NCI-H2171 (cell line): ENCODE measurements around the gene INSYN2A.

Source experiments
- DNase-seq: peaks from one replicate; lab custom pipeline; 2025; lab: John Stamatoyannopoulos, UW

INSYN2A gene

DNA sequence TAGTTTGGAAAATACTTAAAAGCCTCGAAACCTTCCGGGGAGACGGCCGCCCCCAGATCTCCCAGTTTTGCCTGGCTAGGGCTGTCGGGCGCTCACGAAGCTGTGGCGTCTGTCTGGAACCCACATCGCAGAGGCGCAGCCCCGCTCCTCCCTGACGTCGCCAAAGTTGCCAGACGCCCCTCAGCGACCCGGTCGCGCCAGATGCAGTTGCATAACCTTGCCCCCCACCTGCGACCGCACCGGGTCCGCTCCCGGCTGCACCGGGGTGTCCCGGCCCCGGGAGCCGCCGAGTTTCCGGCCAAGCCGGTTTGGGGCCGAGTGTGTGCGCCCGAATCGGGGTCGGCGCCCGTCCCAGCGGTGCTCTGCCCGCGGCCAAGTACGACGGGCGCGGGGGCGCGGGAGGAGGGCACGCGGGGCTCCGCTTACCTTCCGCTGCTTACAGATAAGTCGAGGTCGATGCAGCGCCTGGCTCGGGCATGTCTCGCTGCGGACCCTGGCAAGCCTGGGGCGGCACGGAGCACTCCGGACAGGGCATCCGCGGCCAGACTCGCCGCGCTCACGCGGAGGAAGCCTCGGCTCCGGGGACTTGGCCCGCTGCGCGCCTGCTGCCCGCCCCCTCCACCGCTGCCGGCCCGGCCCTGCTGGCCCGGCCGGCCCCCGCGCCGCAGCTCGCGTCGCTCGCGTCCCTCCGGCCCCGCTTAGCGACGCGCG is 665 bp downstream of the INSYN2A start:
- peak; percentile 20 for DNase-seq

DNA sequence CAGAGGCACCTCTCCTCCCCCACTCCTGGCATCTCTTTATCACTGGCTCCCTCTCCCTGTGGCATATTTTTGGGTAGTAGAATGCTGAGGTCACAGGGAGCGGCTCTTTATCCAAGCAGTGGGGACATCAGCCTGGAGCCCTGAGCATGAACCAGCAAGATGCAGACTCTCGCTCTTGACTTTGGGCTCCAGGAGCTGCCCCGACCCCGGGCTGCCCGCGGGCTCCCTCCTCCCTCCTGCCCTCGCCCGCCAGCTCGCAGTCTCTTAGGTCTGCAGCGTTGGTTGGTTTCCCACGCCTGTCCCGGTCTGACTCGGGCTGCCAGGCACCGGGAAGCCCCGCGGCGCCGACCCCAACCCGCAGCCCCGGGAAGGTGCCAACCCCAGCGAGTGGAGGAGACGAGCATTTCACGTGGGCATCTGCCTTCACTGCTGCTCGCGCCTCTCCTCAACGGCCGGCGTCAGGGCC is 1.3 kb downstream of the INSYN2A start:
- no peak for DNase-seq

DNA sequence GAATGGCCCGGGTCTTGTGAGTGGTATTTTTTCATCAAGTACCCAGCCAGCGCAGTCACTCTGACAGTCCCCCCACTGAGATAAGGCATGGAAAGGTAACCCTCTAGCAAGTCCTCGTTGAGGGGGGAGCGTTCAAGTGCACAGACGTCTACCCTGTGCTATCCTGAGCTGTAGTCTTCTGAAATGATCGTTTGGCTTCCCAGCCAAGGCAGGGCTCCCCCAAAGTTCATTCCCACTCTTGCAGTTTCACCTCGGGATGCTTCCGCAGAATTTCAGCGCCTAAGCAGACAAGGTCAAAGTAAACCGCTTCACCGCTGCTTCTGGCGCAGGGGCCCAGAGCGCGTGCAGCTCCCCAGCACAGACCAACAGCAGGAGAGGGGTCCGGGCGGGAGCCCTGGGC is 1.8 kb downstream of the INSYN2A start:
- DNase-seq: no peak

DNA sequence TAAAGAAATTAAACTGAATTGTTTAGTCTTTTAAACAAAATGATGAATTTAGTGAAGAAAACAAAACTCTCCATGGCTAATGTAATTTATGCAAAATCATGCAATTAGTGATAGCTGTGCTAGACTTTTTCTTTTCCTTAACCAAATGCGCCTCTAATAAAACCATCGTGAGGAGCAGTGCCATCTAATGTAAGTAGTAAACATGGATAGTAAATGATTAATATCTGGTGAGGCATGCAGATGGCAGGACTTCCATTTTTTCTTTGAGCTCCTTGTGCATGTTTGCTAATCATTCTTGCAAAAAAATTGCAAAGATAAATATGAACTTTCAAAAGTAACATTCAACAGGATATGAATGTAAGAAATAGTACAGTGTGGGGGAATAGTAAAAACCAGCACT is 2.3 kb downstream of the INSYN2A start:
- DNase-seq: no peak

DNA sequence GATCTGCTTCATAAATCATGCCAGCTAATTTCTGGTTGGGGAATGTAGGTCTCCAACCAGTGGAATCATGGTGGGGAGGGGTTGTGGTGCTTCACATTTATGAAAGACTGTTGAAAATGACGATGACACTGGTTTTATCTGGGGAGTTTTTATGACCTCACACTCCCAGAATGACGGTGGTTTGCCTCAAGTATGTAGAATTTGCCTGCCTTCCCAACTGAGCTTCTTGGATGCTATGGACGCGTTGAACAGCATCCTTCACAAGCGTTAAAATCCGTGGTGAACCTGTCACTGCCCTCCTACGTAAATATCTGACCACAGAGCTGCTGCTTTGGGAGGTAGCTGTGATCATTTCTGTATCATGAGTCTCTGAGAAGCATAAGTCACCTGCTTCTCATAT is 3.3 kb downstream of the INSYN2A start:
- DNase-seq: no peak

DNA sequence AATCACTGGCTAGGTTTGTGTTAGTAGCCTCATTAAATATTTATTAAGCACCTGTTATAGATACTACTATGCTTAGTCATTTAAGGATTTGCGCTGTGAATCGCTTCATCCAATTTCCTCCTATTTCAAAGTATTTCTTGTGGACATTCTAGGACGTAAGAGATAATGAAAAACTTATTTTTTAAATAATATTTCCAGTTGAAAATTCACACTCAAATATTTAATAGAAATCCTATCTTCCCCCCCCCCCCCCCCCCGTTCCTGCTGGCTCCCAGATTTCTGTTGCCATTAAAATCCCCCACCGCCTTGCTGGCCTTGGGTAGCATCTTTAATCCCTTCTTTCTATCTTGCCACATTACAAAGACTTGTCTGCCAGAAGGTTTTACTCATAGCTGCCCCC is 6.0 kb downstream of the INSYN2A start:
- no peak for DNase-seq

DNA sequence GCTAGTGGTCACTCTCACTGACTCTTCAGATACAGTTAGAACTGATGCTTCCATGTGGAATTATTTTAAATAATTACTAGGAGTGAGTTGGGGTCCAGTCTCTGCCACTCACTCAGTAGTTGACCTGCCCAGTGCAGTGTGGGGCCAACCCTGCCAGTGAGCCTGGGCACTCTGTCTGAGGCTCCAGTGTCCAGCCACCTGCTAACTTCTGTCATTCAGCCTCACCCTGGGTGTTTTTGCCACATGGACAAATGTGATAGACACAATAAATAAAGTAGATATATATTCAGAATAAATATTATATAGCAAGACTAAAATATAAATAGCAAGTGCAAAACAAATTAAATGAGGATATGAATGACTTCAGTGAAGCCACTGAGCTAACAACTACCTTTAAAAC is 7.2 kb downstream of the INSYN2A start:
- DNase-seq: no peak

DNA sequence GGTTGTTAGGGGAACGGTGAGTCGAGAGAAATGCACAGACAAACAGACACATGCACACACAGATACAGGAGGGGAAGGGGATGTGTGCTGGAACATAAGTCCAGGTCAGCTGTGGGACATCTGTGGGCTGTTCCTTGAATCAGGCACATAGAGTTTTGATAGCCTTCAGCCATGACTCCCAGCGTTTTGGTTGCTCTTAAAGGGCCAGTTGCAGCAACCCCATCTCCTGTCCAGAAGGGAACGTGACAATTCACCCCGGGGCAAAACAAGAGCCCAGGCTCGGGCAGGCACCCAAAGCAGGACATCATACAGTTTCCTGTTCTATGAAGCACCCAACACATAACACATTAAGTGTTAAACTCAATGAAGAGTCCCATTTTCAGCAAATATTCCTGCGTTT is 9.6 kb downstream of the INSYN2A start:
- no peak for DNase-seq

DNA sequence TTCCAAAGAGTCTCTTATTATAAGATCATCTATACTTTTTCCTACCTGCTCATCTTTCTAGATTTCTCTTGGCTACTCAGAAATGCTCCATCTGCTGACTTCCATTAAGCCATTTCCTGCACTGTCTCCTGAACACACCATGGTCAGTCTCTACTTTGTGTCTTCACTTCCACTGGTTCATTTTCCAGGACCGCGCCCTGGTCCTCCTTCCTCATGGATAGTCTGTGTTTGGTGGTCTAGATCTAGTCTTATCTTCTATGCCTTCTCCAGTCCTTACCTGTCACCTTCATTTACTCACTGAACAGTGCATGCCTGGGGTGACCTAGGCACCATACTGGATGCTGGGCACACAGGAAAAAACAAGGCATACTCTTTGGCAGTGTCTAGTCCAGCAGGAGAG is 11.8 kb downstream of the INSYN2A start:
- DNase-seq: no peak

DNA sequence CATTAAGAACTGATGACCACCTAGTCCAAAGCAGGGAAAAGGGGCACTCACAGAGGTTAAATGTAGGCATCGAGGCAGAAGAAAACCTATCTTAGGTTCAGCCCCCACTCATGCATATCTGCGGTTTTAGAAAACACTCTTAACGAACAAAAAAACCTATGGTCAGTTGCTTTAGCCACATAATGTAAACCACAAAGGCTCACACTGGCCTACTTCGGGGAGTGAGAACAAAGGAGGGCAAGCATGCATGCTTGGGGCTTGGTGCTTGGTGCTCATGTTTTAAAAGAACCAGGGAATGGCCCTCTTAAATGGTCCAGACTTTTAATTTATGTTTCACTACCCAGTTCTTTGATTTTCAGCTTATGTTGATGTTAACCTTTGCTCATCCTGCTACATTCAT is 14.2 kb downstream of the INSYN2A start:
- DNase-seq: no peak

DNA sequence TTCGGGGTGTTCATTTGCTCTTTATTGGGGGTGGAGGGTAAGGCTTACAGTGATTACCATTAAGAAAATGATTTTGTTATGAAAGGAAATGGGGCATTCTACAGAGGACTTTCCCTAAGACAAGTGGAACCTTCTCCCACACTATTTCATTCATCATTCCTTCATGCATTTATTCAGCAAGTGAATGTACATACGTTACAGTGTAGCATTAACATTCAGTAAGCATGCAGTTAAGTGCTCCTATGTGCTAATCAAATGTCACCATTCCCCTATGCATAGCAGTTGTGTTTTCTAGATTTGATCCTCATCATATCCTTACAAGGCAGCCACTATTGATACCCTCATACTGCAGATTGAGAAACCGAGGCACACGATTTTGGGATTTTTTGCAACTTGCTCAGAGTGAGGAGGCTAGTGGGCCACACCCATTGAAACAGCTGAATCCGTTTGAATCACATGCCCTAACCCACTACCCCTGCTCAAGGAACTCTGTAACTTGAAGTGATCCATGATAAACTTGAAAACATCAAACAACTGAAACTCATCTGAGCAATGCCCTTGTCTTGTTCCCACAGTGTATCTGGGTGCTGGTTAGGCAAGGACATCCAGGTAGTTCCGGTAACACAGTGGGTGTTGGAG is 16.7 kb downstream of the INSYN2A start:
- DNase-seq: no peak

DNA sequence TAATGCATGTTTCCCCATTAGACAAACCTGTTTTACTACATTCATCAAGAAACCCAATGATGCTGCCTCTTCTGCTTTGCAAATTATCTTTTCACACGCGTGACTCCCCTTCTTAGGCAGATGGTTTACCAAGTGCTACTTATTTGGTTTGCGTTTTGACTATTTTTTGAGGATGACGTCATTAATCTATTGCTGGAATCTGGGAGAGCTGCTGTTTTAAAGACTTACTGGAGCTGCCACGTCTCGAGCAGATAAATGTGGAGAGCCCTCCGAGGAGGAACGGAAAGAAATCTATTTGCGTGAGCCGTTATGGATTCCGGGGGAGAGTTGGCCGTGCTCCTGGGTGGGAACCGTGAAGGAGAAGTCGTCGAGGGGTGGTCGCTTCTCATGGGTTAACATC is 19.7 kb downstream of the INSYN2A start:
- DNase-seq: no peak

DNA sequence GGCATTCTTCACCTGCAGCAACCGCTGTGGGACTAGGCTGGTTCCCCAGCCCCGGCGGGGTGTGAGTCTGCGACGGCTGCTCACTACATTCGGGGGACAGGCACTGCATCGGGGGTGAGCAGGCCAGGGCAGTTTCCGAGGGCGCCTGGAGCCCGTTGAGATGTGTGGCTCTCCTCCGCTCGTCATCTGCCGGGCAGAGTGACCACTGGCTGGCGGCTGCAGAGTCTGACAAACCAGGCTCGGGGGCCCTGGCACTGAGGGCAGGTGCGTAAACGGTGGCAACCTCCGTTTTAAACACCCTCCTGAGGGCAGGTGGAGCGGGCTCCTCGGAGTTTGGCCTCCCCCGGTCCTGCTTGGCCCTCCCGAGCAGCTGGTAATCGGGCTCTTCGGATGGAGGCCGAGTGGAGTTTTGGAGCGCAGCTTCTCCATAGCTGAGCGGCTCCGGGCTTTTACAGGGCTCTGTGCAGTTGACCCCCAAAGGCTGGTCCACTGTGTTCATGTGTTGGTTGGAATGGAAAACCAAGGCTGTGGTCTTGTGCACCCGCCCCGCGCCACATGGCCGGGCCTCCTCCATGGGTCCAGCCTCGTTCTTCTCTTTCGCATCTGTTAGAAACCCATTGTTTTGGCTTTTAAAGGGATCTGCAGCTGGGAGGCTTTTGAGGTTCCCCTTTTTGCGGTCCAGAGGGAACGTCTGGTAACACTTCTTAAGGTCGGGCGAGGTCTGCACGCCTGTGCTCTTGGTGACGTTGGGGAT is 20.9 kb downstream of the INSYN2A start:
- no peak for DNase-seq

DNA sequence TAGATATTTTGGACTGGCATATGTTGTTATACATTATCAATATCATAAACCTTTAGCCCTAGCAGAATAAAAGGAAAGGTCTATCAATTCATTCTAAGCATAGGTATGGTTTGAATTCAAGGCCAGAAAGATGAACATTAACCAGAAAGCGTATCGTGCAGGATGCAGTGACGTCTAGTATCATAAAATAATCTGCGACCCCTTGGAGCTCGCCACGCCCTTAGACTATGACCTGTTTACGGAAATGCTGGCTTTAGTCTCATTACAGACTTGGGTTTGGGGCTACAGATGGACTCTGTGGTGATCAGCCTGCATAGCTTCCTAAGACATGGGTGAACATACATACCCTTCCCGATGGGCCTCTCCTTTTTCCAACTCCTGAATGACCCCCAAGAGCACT is 21.5 kb downstream of the INSYN2A start:
- no peak for DNase-seq

DNA sequence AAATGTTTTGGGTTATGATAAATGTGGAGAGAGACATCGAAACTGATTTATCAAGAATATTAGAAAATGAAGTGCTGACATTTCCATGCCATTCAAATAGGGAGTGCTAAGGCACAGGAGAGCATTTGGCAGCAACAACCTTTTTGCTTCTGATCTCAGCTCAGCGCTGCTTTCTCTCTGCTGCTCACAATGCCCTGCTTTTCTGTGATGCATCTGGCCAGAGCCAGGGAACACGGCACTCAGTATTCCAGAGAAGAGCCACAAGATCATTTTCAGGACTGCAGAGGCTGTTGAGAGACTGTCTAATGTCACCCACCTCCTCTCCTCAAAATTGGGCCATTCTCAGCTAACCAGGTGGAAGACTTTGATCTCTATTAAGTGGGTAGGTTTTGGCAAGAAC is 28.1 kb downstream of the INSYN2A start:
- no peak for DNase-seq

DNA sequence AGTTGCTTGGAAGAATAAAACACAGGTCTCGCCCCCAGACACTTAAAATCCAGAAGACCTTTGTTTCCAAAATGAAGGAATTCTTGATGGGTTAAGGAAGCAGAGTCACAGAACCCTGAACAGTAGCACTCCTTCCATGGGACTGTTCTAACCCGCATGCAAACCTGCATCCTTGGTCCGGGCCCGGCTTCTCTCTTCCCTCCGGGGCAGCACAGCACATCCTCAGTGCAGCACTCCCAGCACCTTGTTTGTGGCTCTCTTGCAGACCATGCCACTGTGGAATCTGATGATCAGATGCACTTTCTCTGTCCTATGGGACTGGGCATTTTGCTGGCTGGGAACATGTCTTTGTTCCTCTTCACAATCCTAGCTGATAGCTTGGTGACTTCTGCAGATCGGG is 33.5 kb downstream of the INSYN2A start:
- no peak for DNase-seq

DNA sequence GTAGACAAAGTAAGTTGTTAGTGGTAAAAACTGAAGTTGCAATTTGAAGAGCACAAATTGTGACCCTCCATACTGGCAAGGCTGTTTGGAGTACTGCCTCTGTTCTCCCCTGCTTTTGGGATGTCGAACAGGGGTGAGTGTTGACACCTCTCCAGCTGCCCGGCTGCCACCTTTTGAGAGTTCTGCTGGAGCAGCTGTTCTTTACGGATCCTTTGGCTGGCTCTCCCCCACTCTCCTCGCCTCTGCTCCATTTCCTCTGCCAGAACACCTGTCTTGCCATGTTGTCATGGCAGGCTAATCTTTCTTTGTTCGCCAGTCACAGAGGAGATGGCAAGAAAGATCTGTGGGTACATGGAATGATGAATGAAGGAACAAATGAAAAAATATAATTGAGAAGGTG is 34.9 kb downstream of the INSYN2A start:
- DNase-seq: peak; percentile 23

DNA sequence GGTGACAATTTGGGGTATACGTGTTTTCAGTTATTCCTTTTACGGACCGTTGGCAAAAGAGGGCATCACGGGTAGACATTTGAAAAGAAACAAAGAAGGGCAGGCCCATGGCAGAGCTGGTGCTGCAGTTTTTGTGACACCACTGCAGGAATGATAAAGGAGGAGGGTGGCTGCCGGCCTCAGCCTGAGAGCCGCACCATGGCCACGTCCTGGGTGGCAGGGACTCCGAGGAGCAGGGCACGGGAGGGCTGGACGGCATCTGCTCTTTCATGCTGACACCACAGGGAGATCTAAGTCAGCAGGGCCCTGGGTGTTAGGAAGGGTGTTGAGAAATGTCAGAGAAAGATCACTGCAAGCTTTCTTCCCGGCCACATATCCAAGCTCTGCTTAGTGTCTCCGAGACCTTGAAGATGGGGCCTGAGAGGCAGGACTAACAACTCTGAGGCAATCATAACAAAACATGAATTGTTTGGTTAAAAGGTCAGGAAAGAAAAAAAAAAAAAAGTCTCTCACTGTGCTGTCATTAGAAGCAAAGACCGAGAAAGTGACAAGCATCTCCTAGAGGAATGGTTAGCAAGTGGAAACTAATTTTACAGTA is 36.6 kb downstream of the INSYN2A start:
- no peak for DNase-seq

DNA sequence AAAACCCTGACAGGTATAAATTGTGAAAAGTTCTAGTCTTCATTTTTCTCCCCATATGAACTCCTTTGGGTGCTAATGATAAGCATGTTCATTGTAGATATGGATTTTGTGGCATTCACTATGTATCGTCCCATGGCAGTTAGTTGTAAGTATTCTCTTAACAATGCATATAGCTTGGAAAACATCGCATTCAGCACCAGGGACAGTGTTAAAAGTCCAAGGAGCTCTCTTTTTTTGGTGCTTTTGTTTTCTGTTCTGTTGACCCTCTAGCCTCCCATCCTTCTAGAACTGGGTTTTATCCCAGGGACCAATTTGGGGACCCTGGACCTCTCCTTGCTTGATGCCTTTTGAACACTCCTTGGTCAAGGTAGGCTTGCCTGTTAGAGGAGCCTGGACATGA is 37.7 kb downstream of the INSYN2A start:
- DNase-seq: no peak

DNA sequence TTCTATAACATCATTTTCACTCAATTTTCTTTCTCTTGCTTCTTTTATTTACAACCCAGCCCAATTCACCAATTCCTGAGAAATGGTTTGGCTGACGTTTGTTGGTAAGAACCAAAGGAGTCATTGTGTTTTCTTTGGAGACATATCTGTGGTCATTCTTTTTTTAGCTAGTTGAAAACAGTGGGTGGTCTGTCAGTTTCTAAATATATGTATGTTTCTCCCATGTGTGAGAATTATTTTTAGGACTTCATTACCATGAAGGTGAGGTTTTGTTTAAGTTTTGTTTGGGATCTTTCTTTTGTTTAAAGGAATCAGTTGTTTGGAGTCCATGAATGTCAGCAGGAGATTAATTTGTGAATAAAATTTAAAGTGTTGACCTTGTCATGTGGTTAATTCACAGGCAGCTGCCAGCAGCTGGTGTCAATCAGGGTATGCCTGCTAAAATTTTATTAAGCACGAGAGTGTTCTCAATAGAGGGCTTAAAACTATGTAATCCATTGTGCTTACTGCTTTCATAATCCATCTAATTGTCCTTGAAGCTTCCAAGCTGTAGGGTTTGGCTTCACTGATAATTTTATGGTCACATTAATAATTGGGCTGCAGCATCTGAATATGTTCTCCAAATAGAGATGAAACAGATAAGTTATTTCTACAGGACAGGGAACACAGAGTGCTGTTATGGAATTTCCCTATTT is 38.7 kb downstream of the INSYN2A start:
- DNase-seq: no peak

DNA sequence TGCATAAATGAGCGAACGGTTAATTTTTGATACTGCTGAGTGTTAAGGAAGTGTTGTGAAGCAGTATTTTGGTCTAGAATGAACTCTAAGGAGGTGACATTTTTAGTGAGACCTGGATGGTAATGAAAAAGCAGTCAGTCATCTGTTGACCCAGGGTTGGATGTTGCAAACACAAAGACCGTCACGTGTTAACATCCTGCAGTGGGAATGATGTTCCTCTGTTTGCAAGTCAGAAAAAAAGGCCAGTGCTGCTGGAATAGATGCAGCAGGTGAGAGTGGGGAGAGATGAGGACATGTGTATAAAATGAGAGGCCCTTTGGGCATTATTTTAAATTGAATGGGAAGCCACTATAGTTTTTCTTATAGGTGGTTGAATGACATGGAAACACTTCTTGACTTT is 39.3 kb downstream of the INSYN2A start:
- no peak for DNase-seq
